CD4-positive, alpha-beta memory T cell (primary cell): ENCODE measurements around the gene SPRR2B. TPM values are rescaled to one million over a fixed set of nuclear protein-coding genes. Genes with fewer than 3 reads are reported as not detected.
"Not testable (repeated sequence)": the region's sequence is repeated elsewhere in the genome, so short reads cannot be mapped to it uniquely, and the experiment has no call there.

Experiments used
- CTCF ChIA-PET: fragments of 350-600 bp; sonication (Branson Sonifier 250); formaldehyde crosslinking; loops from one replicate; lab custom pipeline; 2021; ENCODE audit warnings: inconsistent platforms; ENCODE audit not compliant: partially characterized antibody; lab: Charles Lee
- POLR2A ChIA-PET: fragments of 350-600 bp; sonication (Branson Sonifier 250); formaldehyde crosslinking; loops from one replicate; lab custom pipeline; 2021; ENCODE audit not compliant: partially characterized antibody; lab: Charles Lee
- DNase-seq, 5 donors: peaks; one replicate each; pipeline versions ENCODE4 v3.0.0 to v3.0.0-alpha.2; 2020 to 2022; ENCODE audit warnings: mixed read lengths in 1 of 5
- H3K27ac ChIP-seq: one replicate; pipeline ENCODE4 v1.7.0; 2013; ENCODE audit warnings: low read depth, low read length
- H3K27me3 ChIP-seq: 2 replicates; pipeline ENCODE4 v1.7.0; 2013; ENCODE audit warnings: mild to moderate bottlenecking, low read length, moderate library complexity; ENCODE audit not compliant: insufficient read depth
- H3K36me3 ChIP-seq: 2 replicates; pipeline ENCODE4 v1.7.0; 2013; ENCODE audit warnings: mild to moderate bottlenecking, low read length, moderate library complexity; ENCODE audit not compliant: insufficient read depth
- H3K4me1 ChIP-seq: 2 replicates; pipeline ENCODE4 v1.7.0; 2013; ENCODE audit warnings: mild to moderate bottlenecking, low read length, moderate library complexity; ENCODE audit not compliant: insufficient read depth
- H3K4me3 ChIP-seq, 2 donors: one replicate each; pipeline ENCODE4 v1.7.0; 2013; ENCODE audit warnings: low read length in 2 of 2, mild to moderate bottlenecking in 1 of 2
- H3K9me3 ChIP-seq, 2 donors: one replicate each; pipeline ENCODE4 v1.7.0; 2013; ENCODE audit warnings: low read length in 2 of 2, control low read depth in 1 of 2; ENCODE audit not compliant: control insufficient read depth in 1 of 2
- H3K27ac Mint-ChIP-seq, 7 donors: one replicate each; pipeline ENCODE4 v1.8.0; 2020 to 2021; ENCODE audit warnings: mixed read lengths in 7 of 7, mild to moderate bottlenecking in 6 of 7, inconsistent platforms in 3 of 7, moderate library complexity in 3 of 7
- H3K27me3 Mint-ChIP-seq, 2 donors: one replicate each; pipeline ENCODE4 v1.8.0; 2020 to 2021; ENCODE audit warnings: mixed read lengths in 2 of 2
- H3K36me3 Mint-ChIP-seq, 2 donors: one replicate each; pipeline ENCODE4 v1.8.0; 2020 to 2021; ENCODE audit warnings: mixed read lengths in 2 of 2, inconsistent platforms in 1 of 2, mild to moderate bottlenecking in 1 of 2
- H3K4me1 Mint-ChIP-seq, 4 donors: one replicate each; pipeline ENCODE4 v1.8.0; 2020 to 2021; ENCODE audit warnings: mixed read lengths in 4 of 4, mild to moderate bottlenecking in 1 of 4
- H3K4me3 Mint-ChIP-seq, 8 donors: one replicate each; pipeline ENCODE4 v1.8.0; 2020 to 2021; ENCODE audit warnings: mixed read lengths in 8 of 8, mild to moderate bottlenecking in 7 of 8, moderate library complexity in 6 of 8, inconsistent platforms in 3 of 8
- H3K9me3 Mint-ChIP-seq, 8 donors: one replicate each; pipeline ENCODE4 v1.8.0; 2020 to 2021; ENCODE audit warnings: mixed read lengths in 8 of 8, mild to moderate bottlenecking in 5 of 8, inconsistent platforms in 3 of 8, moderate library complexity in 1 of 8
- intact Hi-C: fragments of 100-400 bp; cut with micrococcal nuclease; formaldehyde crosslinking; loops from one replicate; pipeline ENCODE4 v1.15.1; 2023
- polyA plus RNA-seq, 2 donors: library from polyadenylated mRNA; unstranded; fragments of 300-500 nt; fragmentation: Illumina TruSeq; gene quantifications; one replicate each; pipeline ENCODE4 v1.2.3, GENCODE V29; 2021
- total RNA-seq, 2 experiments: library from RNA; stranded (reverse); gene quantifications; one replicate each; pipeline ENCODE4 v1.2.3, GENCODE V29; 2021

The SPRR2B gene
- total and polyA plus RNA-seq, 4 experiments from 2014 or later, result not detected

DNA sequence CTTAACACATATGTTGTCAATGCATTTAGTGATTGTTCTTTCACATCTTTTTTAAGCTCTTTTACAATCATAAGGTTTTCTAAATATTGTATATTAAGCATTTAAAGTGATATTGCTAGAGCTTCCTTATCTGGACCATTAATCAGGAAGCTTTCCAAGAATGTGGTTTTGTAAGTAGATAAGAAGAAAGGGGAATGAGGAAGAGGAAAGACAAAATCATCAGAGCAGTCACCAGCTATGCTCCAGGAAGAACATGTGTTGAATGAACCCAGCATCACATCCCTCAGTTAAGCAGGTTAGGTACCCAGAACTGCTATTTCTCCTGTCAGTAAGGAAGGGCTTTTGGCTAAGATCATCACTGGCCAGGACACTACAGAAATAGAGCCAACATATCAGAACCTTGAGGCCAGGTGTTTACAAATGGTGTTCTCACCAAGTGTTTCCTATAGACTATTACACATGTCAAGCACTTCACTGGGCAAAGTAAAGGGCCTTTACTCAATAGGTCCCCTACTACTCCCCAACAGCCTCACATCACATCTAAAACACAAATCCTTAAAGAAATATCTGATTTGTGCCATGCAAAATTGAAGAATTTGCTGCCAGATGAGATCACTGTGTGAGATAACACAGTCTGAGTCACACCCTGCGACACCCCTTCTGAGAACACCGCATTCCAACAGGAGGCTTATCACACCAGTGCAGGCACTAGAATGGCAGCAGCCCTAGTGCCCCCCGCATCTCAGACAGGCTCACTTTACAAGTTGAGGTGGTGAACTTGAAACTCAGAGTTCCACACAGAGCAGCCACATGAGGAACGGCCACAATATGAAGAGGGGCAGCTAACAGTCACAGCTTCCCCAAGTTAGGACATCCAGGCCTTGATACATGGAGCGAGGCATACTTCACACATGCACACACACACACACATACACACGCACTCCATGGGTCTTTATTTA, 12.3 kb downstream of the SPRR2B start:
- Mint-ChIP-seq H3K9me3 (no peaks in the 10 kb centered on the region), H3K4me3 (no peak overlapping the region), H3K27ac (no peak overlapping the region), H3K27me3 (peaks cover 9 to 16% of the 10 kb centered on the region in 2 donors), H3K4me1 (no peaks in the 10 kb centered on the region), H3K36me3 (no peaks in the 10 kb centered on the region)
- ChIA-PET CTCF (no interaction called here), POLR2A (no interaction called here)
- intact Hi-C loops, result no loop called here
- DNase-seq, result no peak
- H3K36me3 ChIP-seq, result no peaks in the 10 kb centered on the region
- no peaks in the 10 kb centered on the region for H3K9me3 ChIP-seq
- H3K4me1 ChIP-seq, result no peaks in the 10 kb centered on the region
- H3K27me3 ChIP-seq, result no peaks in the 10 kb centered on the region
- H3K27ac ChIP-seq, result no peak overlapping the region
- no peak overlapping the region for H3K4me3 ChIP-seq

DNA sequence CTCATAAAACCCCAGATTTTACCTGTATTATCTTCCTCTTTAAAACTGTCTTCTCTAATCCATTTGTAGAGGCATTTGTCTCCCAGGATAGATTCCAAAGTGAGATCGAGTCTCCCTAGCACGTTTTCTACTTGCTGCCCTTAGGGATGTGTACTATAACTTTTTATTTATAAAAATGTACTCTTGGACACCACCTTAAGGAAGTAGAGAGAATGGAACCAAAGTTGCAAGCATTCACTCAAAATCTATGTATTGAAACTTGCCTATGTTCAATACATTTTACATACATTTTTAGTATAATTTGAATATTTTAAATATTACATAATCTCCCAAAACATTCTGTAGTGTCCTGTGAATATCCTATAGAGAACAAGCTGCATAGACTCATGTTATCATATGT, 13.3 kb downstream of the SPRR2B start:
- H3K4me1 Mint-ChIP-seq, result no peaks in the 10 kb centered on the region
- no peaks in the 10 kb centered on the region for H3K36me3 ChIP-seq
- ChIA-PET CTCF (no interaction called here), POLR2A (no interaction called here)
- no peaks in the 10 kb centered on the region for H3K4me1 ChIP-seq
- H3K27me3 Mint-ChIP-seq, result peaks cover 9 to 16% of the 10 kb centered on the region in 2 donors
- no peaks in the 10 kb centered on the region for H3K9me3 Mint-ChIP-seq
- no peak overlapping the region for H3K27ac ChIP-seq
- intact Hi-C loops, result no loop called here
- no peak overlapping the region for H3K27ac Mint-ChIP-seq
- H3K27me3 ChIP-seq, result peaks cover 4% of the 10 kb centered on the region
- H3K36me3 Mint-ChIP-seq, result no peaks in the 10 kb centered on the region
- no peak overlapping the region for H3K4me3 ChIP-seq
- no peak overlapping the region for H3K4me3 Mint-ChIP-seq
- no peaks in the 10 kb centered on the region for H3K9me3 ChIP-seq
- no peak for DNase-seq

DNA sequence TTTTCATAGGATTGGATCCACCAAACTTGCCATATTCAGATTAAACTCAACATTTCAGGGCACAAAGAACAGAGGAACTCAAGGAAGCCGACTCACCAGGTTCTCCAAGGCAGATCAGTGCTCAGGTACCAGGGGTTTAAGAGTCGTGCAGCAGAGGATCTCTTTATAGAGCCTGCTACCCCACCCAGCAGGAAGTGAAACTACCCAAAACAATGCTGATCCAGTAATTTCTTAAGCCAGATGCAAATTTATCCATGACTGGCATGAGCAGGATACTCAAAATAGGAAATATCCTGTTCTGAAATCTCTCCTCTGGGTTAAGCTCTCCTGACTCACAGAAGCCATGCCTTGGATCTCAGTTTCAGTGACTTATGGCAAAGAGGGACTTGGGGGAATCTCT, 14.0 kb downstream of the SPRR2B start, which contains the start of gene SPRR2A:
TSS of gene SPRR2A (minus strand) at position 138 of the 400 bp plus-strand sequence. CDS start 777 bp downstream, outside the sequence.
- Histone ChIP-seq H3K36me3 (no peaks in the 10 kb centered on the region), H3K4me1 (no peaks in the 10 kb centered on the region), H3K9me3 (no peaks in the 10 kb centered on the region), H3K27me3 (peaks cover 4% of the 10 kb centered on the region), H3K27ac (no peak within 1 kb of the TSS), H3K4me3 (no peak within 1 kb of the TSS)
- Mint-ChIP-seq H3K27ac (no peak within 1 kb of the TSS), H3K27me3 (peaks cover 8 to 17% of the 10 kb centered on the region in 2 donors), H3K9me3 (peaks cover 0 to 4% (median 0%) of the 10 kb centered on the region in 8 donors), H3K36me3 (no peaks in the 10 kb centered on the region), H3K4me3 (no peak within 1 kb of the TSS), H3K4me1 (no peaks in the 10 kb centered on the region)
- ChIA-PET POLR2A (no interaction called here), CTCF (no interaction called here)
- no peak for DNase-seq
- intact Hi-C loops, result no loop called here

DNA sequence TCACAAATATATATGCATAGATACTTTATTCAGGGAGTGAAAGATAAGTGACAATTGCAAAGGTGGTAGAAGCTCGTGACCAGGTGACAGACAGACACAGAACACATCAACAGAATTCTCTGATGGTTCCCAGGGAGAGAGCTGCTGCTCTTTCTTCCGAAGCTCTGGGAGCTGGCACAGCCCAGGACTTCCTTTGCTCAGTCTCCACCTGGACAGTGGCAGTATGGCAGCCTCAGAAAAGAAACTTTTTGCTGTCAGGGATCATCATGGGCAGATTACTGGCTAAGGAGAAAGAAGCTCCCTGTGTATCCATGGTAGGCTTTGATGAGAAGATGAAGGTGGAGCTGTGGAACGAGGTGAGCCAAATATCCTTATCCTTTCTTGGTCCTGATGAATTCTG, 15.3 kb downstream of the SPRR2B start:
- H3K9me3 ChIP-seq, H3K27ac Mint-ChIP-seq, POLR2A ChIA-PET, H3K27me3 ChIP-seq, DNase-seq, H3K4me1 ChIP-seq, H3K27ac ChIP-seq, H3K9me3 Mint-ChIP-seq, intact Hi-C loops, H3K36me3 ChIP-seq, H3K4me1 Mint-ChIP-seq, H3K4me3 ChIP-seq, CTCF ChIA-PET, H3K36me3 Mint-ChIP-seq, H3K4me3 Mint-ChIP-seq: not testable (repeated sequence)
- H3K27me3 Mint-ChIP-seq, result peaks cover 17 to 19% of the 10 kb centered on the region in 2 donors

DNA sequence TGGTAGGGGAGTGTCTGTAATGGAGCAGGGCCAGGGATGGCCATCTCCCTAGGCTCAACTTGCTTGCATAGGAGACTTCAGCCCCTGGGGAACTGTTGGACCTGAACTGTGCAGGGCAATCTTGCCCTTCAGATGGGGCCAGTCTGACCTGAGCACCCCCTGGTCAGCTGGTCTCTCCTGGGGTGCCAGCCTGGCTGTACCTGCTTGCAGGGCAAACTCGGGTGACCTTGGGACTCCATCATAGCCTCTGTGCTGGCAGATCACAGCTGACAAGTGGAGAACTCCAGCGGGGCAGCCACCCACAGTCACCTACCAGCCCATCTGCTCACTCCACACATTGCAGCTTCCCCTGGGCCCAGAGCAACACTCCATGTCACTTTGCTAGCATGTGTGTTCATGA, 22.2 kb downstream of the SPRR2B start:
- Mint-ChIP-seq H3K9me3 (peaks cover 0 to 7% (median 0%) of the 10 kb centered on the region in 8 donors), H3K27me3 (peaks cover 12 to 30% of the 10 kb centered on the region in 2 donors), H3K4me3 (no peak overlapping the region), H3K36me3 (no peaks in the 10 kb centered on the region), H3K4me1 (no peaks in the 10 kb centered on the region), H3K27ac (no peak overlapping the region)
- H3K4me3 ChIP-seq, result no peak overlapping the region
- ChIA-PET CTCF (no interaction called here), POLR2A (no interaction called here)
- intact Hi-C loops, result no loop called here
- H3K36me3 ChIP-seq, result no peaks in the 10 kb centered on the region
- H3K9me3 ChIP-seq, result no peaks in the 10 kb centered on the region
- DNase-seq, result no peak
- no peak overlapping the region for H3K27ac ChIP-seq
- H3K4me1 ChIP-seq, result no peaks in the 10 kb centered on the region
- peaks cover 4% of the 10 kb centered on the region for H3K27me3 ChIP-seq

DNA sequence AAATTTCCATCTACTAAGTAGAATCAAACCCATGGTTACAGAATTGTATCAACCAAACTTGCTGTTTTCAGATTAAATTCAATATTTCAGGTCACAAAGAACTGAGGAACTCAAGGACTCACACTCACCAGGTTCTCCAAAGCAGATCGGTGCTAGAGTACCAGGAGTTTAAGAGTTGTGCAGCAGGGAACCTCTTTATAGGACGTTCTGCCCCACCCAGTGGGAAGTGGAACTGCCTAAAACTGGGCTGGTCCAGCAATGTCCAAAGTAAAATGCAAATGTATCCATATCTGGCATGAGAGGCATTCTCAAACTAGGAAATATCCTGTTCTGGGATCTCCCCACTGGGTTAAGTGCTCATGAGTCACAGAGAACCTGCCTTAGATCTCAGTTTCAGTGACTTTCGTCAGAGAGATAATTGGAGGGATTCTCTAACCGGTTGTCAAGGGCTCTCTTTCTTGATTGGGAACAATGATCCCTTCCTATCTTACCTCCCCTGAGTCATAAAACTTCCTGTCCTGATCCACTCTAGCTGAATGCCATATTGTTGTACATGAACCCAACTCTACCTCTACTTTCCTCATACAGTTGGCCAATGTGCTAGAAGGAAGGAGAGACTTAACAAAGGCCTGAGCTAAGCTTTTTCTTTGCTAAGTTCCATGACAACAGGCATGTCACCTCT, 30.3 kb downstream of the SPRR2B start, which contains the start of gene SPRR2D:
TSS of gene SPRR2D (minus strand) at position 171 of the 682 bp plus-strand sequence. CDS start 774 bp downstream, outside the sequence.
- POLR2A ChIA-PET, result no interaction called here
- H3K36me3 Mint-ChIP-seq, result no peaks in the 10 kb centered on the region
- intact Hi-C loops, result no loop called here

DNA sequence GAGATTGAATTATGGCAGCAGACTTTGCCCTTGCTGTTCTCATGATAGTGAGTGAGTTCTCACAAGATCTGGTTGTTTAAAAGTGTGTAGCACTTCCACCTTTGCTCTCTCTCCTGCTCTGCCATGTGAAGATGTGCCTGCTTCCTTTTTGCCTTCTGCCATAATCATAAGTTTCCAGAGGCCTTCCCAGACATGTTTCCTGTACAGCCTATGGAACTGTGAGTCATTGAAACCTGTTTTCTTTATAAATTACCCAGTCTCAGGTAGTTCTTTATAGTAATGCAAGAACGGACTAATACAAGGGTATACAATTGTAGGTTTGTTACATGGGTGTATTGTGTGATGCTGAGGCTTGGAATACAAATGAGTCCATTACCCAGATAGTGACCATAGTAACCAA, 36.2 kb downstream of the SPRR2B start:
- intact Hi-C loops, result no loop called here
- H3K36me3 ChIP-seq, result no peaks in the 10 kb centered on the region
- no peak overlapping the region for H3K27ac ChIP-seq
- DNase-seq, result no peak
- CTCF ChIA-PET, result no interaction called here
- H3K4me1 ChIP-seq, result no peaks in the 10 kb centered on the region
- Mint-ChIP-seq H3K9me3 (peaks cover 0 to 3% (median 0%) of the 10 kb centered on the region in 8 donors), H3K27me3 (peaks cover 5 to 11% of the 10 kb centered on the region in 2 donors), H3K36me3 (no peaks in the 10 kb centered on the region), H3K4me3 (no peak overlapping the region), H3K4me1 (no peaks in the 10 kb centered on the region), H3K27ac (no peak overlapping the region)
- H3K9me3 ChIP-seq, result no peaks in the 10 kb centered on the region
- no peaks in the 10 kb centered on the region for H3K27me3 ChIP-seq
- POLR2A ChIA-PET, result no interaction called here
- H3K4me3 ChIP-seq, result no peak overlapping the region

More for the DNA sequence above, 30.3 kb downstream of the SPRR2B start, which contains the start of gene SPRR2D:
- H3K27ac ChIP-seq, result no peak within 1 kb of the TSS
- no peak within 1 kb of the TSS for H3K4me3 Mint-ChIP-seq
- H3K27ac Mint-ChIP-seq, result no peak within 1 kb of the TSS
- H3K4me1 Mint-ChIP-seq, result no peaks in the 10 kb centered on the region
- H3K4me3 ChIP-seq, result no peak within 1 kb of the TSS
- no peaks in the 10 kb centered on the region for H3K9me3 ChIP-seq
- no peaks in the 10 kb centered on the region for H3K4me1 ChIP-seq
- H3K36me3 ChIP-seq, result no peaks in the 10 kb centered on the region
- H3K27me3 ChIP-seq, result no peaks in the 10 kb centered on the region
- peaks cover 32 to 36% of the 10 kb centered on the region in 2 donors for H3K27me3 Mint-ChIP-seq
- CTCF ChIA-PET, result no interaction called here
- DNase-seq, result no peak
- H3K9me3 Mint-ChIP-seq, result no peaks in the 10 kb centered on the region
